Activated CD4-positive, alpha-beta memory T cell treated with anti-CD3 and anti-CD28 coated beads for 36 hours (primary cell): ENCODE results near the gene RRP1B. TPM values are rescaled to one million over a fixed set of nuclear protein-coding genes. Genes with fewer than 3 reads are reported as not detected.

Experiments used
- CTCF ChIA-PET: fragments of 350-600 bp; sonication (Branson Sonifier 250); formaldehyde crosslinking; loops from one replicate; lab custom pipeline; 2021; ENCODE audit warnings: antibody characterized with exemption, inconsistent platforms; lab: Charles Lee
- POLR2A ChIA-PET: fragments of 350-600 bp; sonication (Branson Sonifier 250); formaldehyde crosslinking; loops from one replicate; lab custom pipeline; 2021; ENCODE audit warnings: antibody characterized with exemption; lab: Charles Lee
- DNase-seq: peaks from one replicate; pipeline ENCODE4 v3.0.0-alpha.2; 2020
- H3K27ac Mint-ChIP-seq: one replicate; pipeline ENCODE4 v1.8.0; 2021; ENCODE audit warnings: mixed read lengths
- H3K27me3 Mint-ChIP-seq: one replicate; pipeline ENCODE4 v1.8.0; 2021; ENCODE audit warnings: mixed read lengths
- H3K36me3 Mint-ChIP-seq: one replicate; pipeline ENCODE4 v1.8.0; 2021; ENCODE audit warnings: mixed read lengths
- H3K4me1 Mint-ChIP-seq: one replicate; pipeline ENCODE4 v1.8.0; 2021; ENCODE audit warnings: low read depth, mixed read lengths
- H3K4me3 Mint-ChIP-seq: one replicate; pipeline ENCODE4 v1.8.0; 2021; ENCODE audit warnings: mild to moderate bottlenecking, mixed read lengths
- H3K9me3 Mint-ChIP-seq: one replicate; pipeline ENCODE4 v1.8.0; 2021; ENCODE audit warnings: mixed read lengths
- intact Hi-C: fragments of 100-400 bp; cut with micrococcal nuclease; formaldehyde crosslinking; loops from one replicate; pipeline ENCODE4 v1.15.1; 2023
- total RNA-seq, 2 experiments: library from RNA; stranded (reverse); gene quantifications; one replicate each; pipeline ENCODE4 v1.2.3, GENCODE V29; 2021

Gene RRP1B
- total RNA-seq, 2 experiments from 2014 or later: 66.7 to 69.9 TPM

DNA sequence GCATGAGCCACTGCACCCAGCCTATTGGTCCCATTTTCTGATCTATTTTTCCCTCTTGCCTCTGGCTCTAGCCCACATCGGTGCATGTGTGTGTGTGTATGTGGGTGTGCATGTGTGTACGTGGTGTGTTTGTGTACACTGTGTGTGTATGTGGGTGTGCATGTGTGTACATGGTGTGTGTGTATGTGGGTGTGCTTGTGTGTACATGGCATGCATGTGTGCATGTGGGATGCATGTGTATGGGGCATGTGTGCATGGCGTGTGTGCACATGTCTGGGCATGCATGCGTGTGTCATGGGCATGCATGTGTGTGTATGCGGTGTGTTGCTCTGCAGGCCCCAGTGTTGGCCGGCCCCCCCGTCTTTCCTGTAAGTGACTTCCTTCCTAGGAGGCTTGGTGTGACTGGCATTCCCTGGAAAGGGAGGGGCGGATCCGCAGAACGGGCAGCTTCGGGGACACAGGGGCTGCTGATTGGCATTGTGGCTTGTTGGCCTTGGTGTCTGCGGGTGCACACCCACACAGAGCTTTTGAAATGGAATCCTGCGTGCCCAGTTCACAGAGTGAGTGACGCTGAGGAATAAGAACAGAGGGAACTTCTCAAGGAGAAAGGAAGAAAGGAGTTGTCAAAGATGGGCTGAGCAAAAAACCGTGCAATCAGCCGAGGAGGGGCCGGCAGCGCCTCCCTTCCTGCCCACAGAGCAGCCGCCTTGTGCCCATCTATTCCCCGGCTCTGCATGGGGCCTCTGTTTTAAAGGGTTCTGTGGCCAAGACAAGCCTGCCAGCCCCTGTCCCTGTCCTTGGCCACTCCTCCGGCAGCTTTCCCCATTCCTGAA is 67.5 kb downstream of the RRP1B start:
- no peak for DNase-seq
- Mint-ChIP-seq H3K27ac (no peak overlapping the region), H3K27me3 (no peaks in the 10 kb centered on the region), H3K9me3 (no peaks in the 10 kb centered on the region), H3K4me1 (peaks cover 47% of the 10 kb centered on the region), H3K36me3 (peaks cover 5% of the 10 kb centered on the region), H3K4me3 (peak overlapping the region; percentile 24)
- ChIA-PET POLR2A (interaction anchor here (2.9 kb wide), 1 partner anchor 8 kb away, joined by 27 read pairs; the partner anchor contains the start of gene PDXK), CTCF (interaction anchor here (1.2 to 2.9 kb wide), 2 partner anchors 7 to 9 kb away, joined by 3 to 14 read pairs; no protein-coding TSS in a partner anchor)
- intact Hi-C loops: no loop called here

DNA sequence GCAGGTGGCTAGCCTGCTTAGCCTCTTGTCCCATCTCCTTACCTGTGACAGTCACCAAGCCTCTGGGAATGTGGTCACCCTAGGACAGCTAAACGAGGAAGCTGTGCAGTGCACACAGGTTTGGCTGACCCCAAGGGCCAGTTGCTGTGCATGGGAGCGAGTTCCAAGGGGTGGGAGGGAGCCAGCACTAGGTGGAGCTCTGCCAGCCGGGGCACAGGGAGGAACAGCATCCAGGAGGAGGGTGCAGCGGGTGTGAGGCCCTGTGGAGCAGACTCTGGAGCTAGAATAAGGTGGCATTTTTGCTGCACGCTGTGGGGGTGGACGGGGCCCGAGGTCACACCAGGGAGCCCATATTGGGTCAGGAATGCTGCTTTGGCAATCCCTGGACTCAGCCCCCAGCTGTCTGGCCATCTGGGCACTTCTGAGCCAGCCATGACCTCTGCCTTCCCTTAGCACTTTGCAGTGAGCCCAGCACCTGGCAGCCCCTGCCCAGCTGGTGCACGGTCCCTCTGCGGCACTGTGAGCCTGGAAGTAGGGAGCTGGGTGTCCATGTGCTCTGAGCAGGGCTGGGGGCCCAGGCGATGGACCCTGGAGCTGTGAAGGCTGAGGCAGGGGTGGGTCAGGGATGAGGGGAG is 68.3 kb downstream of the RRP1B start:
- CTCF ChIA-PET: interaction anchor here (1.0 to 2.9 kb wide), 5 partner anchors 8 to 81 kb away, joined by 3 to 14 read pairs (median 4); partner anchors contain the start of gene RRP1
- intact Hi-C loops: loop anchor here (1.0 kb wide), 1 partner anchor 8 kb away; the partner anchor contains the start of gene PDXK
- Mint-ChIP-seq H3K27ac (peak overlapping the region; percentile 83), H3K9me3 (no peaks in the 10 kb centered on the region), H3K36me3 (peaks cover 5% of the 10 kb centered on the region), H3K4me1 (peaks cover 47% of the 10 kb centered on the region), H3K4me3 (peak overlapping the region; percentile 47), H3K27me3 (no peaks in the 10 kb centered on the region)
- no peak for DNase-seq
- POLR2A ChIA-PET: interaction anchor here (0.9 to 2.9 kb wide), 3 partner anchors 8 to 67 kb away, joined by 3 to 27 read pairs (median 3); partner anchors contain the start of gene PDXK

DNA sequence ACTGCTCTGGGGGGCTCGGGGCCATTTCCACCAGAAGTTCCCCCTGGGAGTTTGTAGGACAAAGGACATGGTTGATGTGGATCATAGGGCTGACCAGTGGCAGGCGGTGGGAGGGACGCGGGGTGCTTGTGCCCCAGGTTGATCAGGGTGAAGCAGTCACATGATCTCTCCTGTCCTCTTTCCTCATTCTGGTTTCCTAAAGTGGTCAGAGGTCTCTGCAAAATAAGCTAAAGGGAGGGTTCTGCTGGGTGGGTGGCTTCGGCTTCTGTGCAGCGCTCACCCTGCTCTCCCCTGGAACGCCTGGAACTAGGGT is 68.8 kb downstream of the RRP1B start:
- no peak for DNase-seq
- Mint-ChIP-seq H3K4me1 (peaks cover 51% of the 10 kb centered on the region), H3K36me3 (peaks cover 5% of the 10 kb centered on the region), H3K27ac (peak overlapping the region; percentile 83), H3K9me3 (no peaks in the 10 kb centered on the region), H3K27me3 (no peaks in the 10 kb centered on the region), H3K4me3 (peak overlapping the region; percentile 78)
- ChIA-PET CTCF (interaction anchor here (0.7 to 2.9 kb wide), 7 partner anchors 8 to 81 kb away, joined by 3 to 14 read pairs (median 4); partner anchors contain the start of gene RRP1), POLR2A (interaction anchor here (0.9 to 2.9 kb wide), 5 partner anchors 9 to 249 kb away, joined by 3 to 27 read pairs (median 3); partner anchors contain the start of genes HSF2BP, PDXK and RRP1B)
- intact Hi-C loops: loop anchor here (1.0 kb wide), 1 partner anchor 9 kb away; the partner anchor contains the start of gene PDXK

DNA sequence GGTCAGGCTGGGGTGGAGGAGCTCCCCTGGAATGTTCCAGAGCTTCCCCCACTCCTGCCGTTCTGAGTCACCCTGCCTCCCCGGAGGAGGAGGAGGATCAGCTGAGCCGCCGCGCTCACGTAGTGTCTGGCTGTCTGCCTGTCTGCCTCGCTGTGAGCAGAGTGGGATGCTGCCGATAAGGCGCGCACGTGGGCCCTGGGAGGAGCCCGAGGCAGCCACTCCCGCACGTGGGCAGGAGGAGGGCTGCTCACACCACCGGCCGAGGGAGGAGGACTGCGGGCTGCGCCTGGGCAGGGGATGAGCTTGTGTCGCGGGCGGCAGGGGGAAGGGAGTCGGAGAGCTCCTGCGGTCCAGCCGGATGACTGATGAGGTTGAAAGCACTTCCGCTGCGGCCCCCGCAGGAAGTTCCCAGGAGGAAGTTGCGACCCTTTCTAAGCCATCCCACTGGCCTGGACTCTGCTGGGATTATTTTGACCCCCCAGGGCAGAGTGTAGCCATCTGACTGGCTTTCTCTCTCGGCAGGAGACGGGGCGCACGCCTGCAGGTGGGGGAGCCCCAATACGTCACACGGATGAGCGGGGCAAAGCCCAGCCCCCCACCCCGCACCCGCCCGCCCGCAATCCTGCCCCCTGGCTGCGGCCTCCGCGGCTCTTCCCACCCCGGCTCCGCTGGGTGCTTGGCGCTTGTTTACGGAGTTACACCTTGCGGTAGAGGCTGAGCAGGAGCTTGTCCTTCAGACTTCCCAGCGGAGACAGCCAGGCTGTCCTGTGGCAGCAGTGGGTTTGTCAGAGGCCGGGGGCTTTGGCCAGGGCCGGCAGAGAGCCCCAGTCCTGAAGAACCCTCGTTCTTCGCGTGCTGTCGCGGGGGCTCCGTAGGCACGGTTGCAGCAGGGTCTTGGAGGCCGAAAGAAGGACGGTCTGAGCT is 69.4 kb downstream of the RRP1B start:
- Mint-ChIP-seq H3K27ac (peak overlapping the region; percentile 83), H3K9me3 (no peaks in the 10 kb centered on the region), H3K36me3 (peaks cover 4% of the 10 kb centered on the region), H3K4me1 (peaks cover 56% of the 10 kb centered on the region), H3K4me3 (peak overlapping the region; percentile 78), H3K27me3 (no peaks in the 10 kb centered on the region)
- DNase-seq: peak; percentile 90
- intact Hi-C loops: loop anchor here (1.0 kb wide), 1 partner anchor 9 kb away; the partner anchor contains the start of gene PDXK
- ChIA-PET POLR2A (interaction anchor here (0.6 to 2.9 kb wide), 7 partner anchors 9 to 283 kb away, joined by 3 to 27 read pairs (median 3); partner anchors contain the start of genes HSF2BP, PDXK, RRP1B and TRAPPC10), CTCF (interaction anchor here (0.7 to 2.9 kb wide), 7 partner anchors 9 to 80 kb away, joined by 3 to 14 read pairs (median 4); partner anchors contain the start of gene RRP1)

DNA sequence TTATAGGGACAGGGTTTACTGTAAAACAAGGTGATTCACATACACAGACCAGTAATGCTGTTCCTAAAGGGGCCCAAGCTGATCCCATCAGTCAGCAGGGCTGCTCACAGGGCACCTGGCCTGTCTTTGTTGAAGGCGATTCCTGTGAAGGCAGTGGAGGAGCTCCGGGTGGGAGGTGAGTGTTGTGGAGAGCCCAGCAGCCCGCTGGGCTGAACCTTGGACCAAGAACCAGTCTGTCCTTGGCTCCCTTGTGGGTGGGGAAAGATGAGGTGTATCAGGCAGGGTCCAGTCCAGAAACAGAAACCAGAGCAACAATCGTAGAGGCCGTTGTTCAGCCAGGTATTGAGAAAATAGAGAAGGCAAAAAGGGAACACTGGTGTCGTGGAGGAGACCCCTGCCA is 72.1 kb downstream of the RRP1B start:
- ChIA-PET CTCF (no interaction called here), POLR2A (no interaction called here)
- Mint-ChIP-seq H3K4me3 (no peak overlapping the region), H3K27me3 (no peaks in the 10 kb centered on the region), H3K27ac (no peak overlapping the region), H3K4me1 (peaks cover 66% of the 10 kb centered on the region), H3K36me3 (peaks cover 5% of the 10 kb centered on the region), H3K9me3 (no peaks in the 10 kb centered on the region)
- DNase-seq: no peak
- intact Hi-C loops: loop anchor here (5.0 kb wide), 1 partner anchor 46 kb away; the partner anchor contains the start of gene CSTB

DNA sequence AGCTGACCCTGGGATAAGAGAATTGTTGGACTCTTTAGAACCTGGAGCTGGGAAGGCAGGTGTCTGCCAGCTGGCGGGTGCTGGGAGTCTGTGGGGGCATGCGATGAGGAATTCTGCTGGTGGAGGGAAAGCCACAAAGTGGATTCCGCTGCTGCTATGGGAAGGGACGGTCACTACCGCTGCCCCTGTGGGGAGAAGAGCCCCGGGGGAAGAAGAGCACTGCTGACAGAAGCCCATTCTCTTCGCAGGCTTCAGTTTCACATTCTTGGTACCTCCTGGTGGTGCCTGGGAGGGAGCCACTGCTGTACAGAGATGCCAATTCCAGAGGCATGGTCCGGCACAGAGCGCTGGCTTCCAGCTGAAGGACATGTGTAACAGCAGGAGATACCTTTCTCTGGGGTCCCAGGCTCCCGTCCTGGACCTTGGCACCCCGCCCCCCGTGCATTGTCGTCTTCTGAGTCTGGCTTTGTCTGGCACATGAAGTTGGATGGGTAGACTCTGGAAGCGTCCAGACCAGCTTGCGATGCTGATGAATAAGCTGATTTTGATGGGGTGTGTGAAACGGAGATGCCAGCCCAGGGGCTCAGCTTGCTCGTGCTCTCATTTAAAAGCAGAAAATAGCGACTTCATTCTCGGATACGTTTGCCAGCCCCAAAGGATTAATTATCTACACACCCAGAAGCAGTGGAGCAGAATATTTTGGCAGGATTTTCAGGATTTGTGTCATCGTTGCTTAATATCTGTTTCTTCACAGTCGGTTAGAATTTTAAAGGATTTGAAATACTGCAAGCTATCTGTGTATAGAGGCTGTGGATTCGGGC is 72.7 kb downstream of the RRP1B start:
- peaks cover 8% of the 10 kb centered on the region for H3K36me3 Mint-ChIP-seq
- H3K4me3 Mint-ChIP-seq: no peak overlapping the region
- no peak for DNase-seq
- POLR2A ChIA-PET: interaction anchor here (0.9 kb wide), 1 partner anchor 40 kb away, joined by 3 read pairs; no protein-coding TSS in a partner anchor
- CTCF ChIA-PET: no interaction called here
- H3K4me1 Mint-ChIP-seq: peaks cover 60% of the 10 kb centered on the region
- no peak overlapping the region for H3K27ac Mint-ChIP-seq
- no peaks in the 10 kb centered on the region for H3K9me3 Mint-ChIP-seq
- intact Hi-C loops: loop anchor here (5.0 kb wide), 1 partner anchor 45 kb away; the partner anchor contains the start of gene CSTB
- no peaks in the 10 kb centered on the region for H3K27me3 Mint-ChIP-seq

DNA sequence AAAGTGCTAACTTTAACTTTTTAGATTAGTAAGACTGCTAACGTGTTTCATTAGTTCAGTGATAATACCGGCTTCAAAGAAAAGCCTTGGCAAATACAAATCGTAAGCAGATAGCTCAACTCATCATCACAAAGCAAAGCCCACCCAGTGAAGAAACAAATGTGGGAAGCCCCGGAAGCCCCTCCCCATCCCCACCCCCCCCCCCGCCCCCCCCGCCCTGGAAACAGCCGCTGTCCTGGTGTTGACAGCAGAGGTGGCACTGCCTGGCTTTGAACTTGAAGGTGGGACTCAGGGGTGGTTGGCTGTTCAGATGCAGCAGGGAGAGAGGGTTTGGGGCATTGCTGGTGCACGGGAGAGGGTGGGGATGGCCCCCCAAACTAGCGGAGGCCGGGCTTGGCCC is 73.7 kb downstream of the RRP1B start:
- DNase-seq: no peak
- Mint-ChIP-seq H3K4me3 (no peak overlapping the region), H3K36me3 (peaks cover 9% of the 10 kb centered on the region), H3K27ac (no peak overlapping the region), H3K27me3 (no peaks in the 10 kb centered on the region), H3K4me1 (peaks cover 50% of the 10 kb centered on the region), H3K9me3 (no peaks in the 10 kb centered on the region)
- intact Hi-C loops: loop anchor here (5.0 kb wide), 1 partner anchor 44 kb away; the partner anchor contains the start of gene CSTB
- ChIA-PET CTCF (interaction anchor here (0.9 kb wide), 1 partner anchor 242 kb away, joined by 4 read pairs; no protein-coding TSS in a partner anchor), POLR2A (no interaction called here)

DNA sequence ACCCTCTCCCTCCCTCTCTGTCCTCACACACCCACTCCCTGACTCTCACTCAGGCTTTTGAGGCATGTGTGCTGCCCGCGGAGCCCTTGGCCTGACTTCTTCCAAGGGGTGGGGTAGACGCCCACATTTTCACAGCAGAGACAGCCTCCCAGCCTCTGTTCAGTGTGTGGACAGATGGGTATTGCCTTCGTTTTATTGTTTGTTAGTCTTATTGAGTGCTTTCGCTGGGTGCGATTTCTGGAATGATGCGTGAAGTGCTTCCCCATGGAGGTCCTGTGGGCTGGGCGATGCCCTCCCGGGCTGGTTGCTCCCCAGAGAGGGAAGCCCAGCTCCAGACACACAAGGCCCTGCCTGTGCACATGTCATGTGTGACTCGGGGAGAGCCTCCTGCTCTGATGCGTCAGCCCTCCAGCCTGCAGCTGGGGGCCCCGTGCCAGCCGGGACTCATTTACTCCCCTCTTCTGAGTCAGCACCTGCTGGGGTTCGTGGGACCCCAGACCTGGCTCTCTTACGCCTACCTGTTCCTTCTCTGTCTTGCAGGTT is 74.2 kb downstream of the RRP1B start:
- no peaks in the 10 kb centered on the region for H3K9me3 Mint-ChIP-seq
- intact Hi-C loops: loop anchor here (5.0 kb wide), 1 partner anchor 44 kb away; the partner anchor contains the start of gene CSTB
- H3K4me1 Mint-ChIP-seq: peaks cover 45% of the 10 kb centered on the region
- H3K4me3 Mint-ChIP-seq: no peak overlapping the region
- peak; percentile 61 for DNase-seq
- H3K27ac Mint-ChIP-seq: peak overlapping the region; percentile 73
- CTCF ChIA-PET: interaction anchor here (0.9 kb wide), 1 partner anchor 242 kb away, joined by 4 read pairs; no protein-coding TSS in a partner anchor
- H3K27me3 Mint-ChIP-seq: no peaks in the 10 kb centered on the region
- POLR2A ChIA-PET: no interaction called here
- peaks cover 9% of the 10 kb centered on the region for H3K36me3 Mint-ChIP-seq

DNA sequence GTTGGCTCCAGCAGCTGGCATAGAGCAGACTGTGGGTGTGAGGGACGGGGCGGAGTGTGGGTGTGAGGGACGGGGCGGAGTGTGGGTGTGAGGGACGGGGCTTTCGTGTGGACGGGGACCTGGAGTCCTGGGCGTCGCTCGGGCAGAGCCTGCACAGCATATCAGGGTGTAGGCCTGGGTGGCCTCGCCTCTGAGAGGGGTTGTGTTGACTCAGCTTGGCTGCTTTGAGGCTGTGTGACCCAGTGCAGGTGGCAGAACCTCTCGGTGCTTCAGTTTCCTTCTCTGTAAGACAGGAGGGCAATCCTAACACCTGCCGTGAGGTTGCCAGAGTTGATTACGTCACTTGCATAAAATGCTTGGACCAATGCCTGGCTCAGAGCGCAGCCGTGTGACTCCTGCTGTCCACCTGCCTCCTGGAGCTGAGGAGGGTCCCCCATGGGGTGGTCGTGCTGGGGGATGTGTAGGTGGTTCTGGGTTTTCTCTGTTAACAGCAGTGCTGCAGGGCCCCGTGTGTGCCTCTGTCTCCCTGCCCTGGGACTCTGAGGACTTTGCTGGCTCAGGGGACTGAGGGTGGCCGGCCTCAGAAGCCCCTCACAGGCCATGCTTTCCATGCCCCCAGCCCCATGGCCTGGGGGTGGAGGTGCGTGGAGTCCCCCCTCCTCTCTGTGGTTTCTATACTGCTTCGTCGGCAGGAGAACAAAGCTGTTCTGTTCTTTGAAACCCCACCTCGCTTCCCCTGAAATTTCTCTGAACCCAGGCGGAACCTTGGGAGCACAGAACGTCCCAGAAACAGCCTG is 75.0 kb downstream of the RRP1B start:
- Mint-ChIP-seq H3K9me3 (no peaks in the 10 kb centered on the region), H3K4me1 (peaks cover 39% of the 10 kb centered on the region), H3K36me3 (peaks cover 9% of the 10 kb centered on the region), H3K4me3 (no peak overlapping the region), H3K27me3 (no peaks in the 10 kb centered on the region), H3K27ac (peak overlapping the region; percentile 73)
- peak; percentile 57 for DNase-seq
- ChIA-PET CTCF (interaction anchor here (0.9 kb wide), 1 partner anchor 241 kb away, joined by 4 read pairs; no protein-coding TSS in a partner anchor), POLR2A (interaction anchor here (0.5 kb wide), 1 partner anchor 284 kb away, joined by 3 read pairs; no protein-coding TSS in a partner anchor)
- intact Hi-C loops: loop anchor here (5.0 kb wide), 1 partner anchor 43 kb away; the partner anchor contains the start of gene CSTB
